Activated CD8-positive, alpha-beta T cell treated with anti-CD3 and anti-CD28 coated beads for 36 hours (primary cell): ENCODE measurements around the gene KCNMA1. TPM values are rescaled to one million over a fixed set of nuclear protein-coding genes. Genes with fewer than 3 reads are reported as not detected.

Experiments
- ATAC-seq: fragments of 200-7000 bp; cut with Tn5 transposase; one replicate; pipeline ENCODE4 v1.10.0; 2021; ENCODE audit warnings: mild to moderate bottlenecking, moderate library complexity
- CTCF ChIA-PET: fragments of 350-600 bp; sonication (Branson Sonifier 250); formaldehyde crosslinking; loops from one replicate; lab custom pipeline; 2021; ENCODE audit warnings: antibody characterized with exemption; lab: Charles Lee
- POLR2A ChIA-PET: fragments of 350-600 bp; sonication (Branson Sonifier 250); formaldehyde crosslinking; loops from one replicate; lab custom pipeline; 2021; ENCODE audit warnings: antibody characterized with exemption; lab: Charles Lee
- DNase-seq: peaks from one replicate; pipeline ENCODE4 v3.0.0-alpha.2; 2020
- H3K27ac Mint-ChIP-seq: one replicate; pipeline ENCODE4 v1.8.0; 2021; ENCODE audit warnings: mild to moderate bottlenecking, mixed read lengths
- H3K27me3 Mint-ChIP-seq: one replicate; pipeline ENCODE4 v1.8.0; 2021; ENCODE audit warnings: mixed read lengths
- H3K36me3 Mint-ChIP-seq: one replicate; pipeline ENCODE4 v1.8.0; 2021; ENCODE audit warnings: low read depth, mixed read lengths
- H3K4me1 Mint-ChIP-seq: one replicate; pipeline ENCODE4 v1.8.0; 2021; ENCODE audit warnings: low read depth, mixed read lengths
- H3K4me3 Mint-ChIP-seq: one replicate; pipeline ENCODE4 v1.8.0; 2021; ENCODE audit warnings: mild to moderate bottlenecking, moderate library complexity, mixed read lengths
- H3K9me3 Mint-ChIP-seq: one replicate; pipeline ENCODE4 v1.8.0; 2021; ENCODE audit warnings: mixed read lengths
- CTCF ChIP-seq: fragments of 200-600 bp; IDR thresholded peaks from one replicate; pipeline ENCODE4 v1.8.0; 2022; ENCODE audit warnings: antibody characterized with exemption, mild to moderate bottlenecking
- intact Hi-C: fragments of 100-400 bp; cut with micrococcal nuclease; formaldehyde crosslinking; loops from one replicate; pipeline ENCODE4 v1.10.0; 2022
- total RNA-seq, 2 experiments: library from RNA; stranded (reverse); gene quantifications; one replicate each; pipeline ENCODE4 v1.2.3, GENCODE V29; 2021

The KCNMA1 gene
- total RNA-seq, 2 experiments from 2014 or later, result 0.18 TPM; not detected in 1

- POLR2A ChIA-PET, result no interaction called here
- intact Hi-C loops, result no loop called here
Measured at GRCh38 chr10:77229704-77230103, 407.9 kb downstream of the KCNMA1 start.

GRCh38 chr10:77228559-77228958 lies 409.0 kb downstream of the KCNMA1 start:
- ChIA-PET POLR2A (no interaction called here), CTCF (no interaction called here)
- ATAC-seq (no peak), DNase-seq (no peak)
- intact Hi-C loops, result no loop called here
- H3K4me3 Mint-ChIP-seq, result no peak overlapping the region
- TF ChIP-seq CTCF, result no peak
- peaks cover 3% of the 10 kb centered on the region for H3K27me3 Mint-ChIP-seq
- peaks cover 10% of the 10 kb centered on the region for H3K4me1 Mint-ChIP-seq
- no peaks in the 10 kb centered on the region for H3K36me3 Mint-ChIP-seq
- peaks cover under 1% of the 10 kb centered on the region for H3K9me3 Mint-ChIP-seq
- H3K27ac Mint-ChIP-seq, result no peak overlapping the region

More at GRCh38 chr10:77229704-77230103, 407.9 kb downstream of the KCNMA1 start:
- Mint-ChIP-seq H3K4me1 (peaks cover 10% of the 10 kb centered on the region), H3K27me3 (peaks cover 2% of the 10 kb centered on the region), H3K27ac (no peak overlapping the region), H3K36me3 (no peaks in the 10 kb centered on the region), H3K9me3 (peaks cover 3% of the 10 kb centered on the region), H3K4me3 (no peak overlapping the region)
- CTCF ChIA-PET, result interaction anchor here (2.0 kb wide), 1 partner anchor 56 kb away, joined by 6 read pairs; no protein-coding TSS in a partner anchor
- ATAC-seq, result no peak
- TF ChIP-seq CTCF, result no peak
- no peak for DNase-seq

GRCh38 chr10:77226853-77227565 lies 410.6 kb downstream of the KCNMA1 start:
- ATAC-seq (no peak), DNase-seq (no peak)
- Mint-ChIP-seq H3K36me3 (no peaks in the 10 kb centered on the region), H3K4me3 (no peak overlapping the region), H3K27ac (no peak overlapping the region), H3K27me3 (peaks cover 8% of the 10 kb centered on the region), H3K9me3 (no peaks in the 10 kb centered on the region), H3K4me1 (peaks cover 10% of the 10 kb centered on the region)
- intact Hi-C loops, result no loop called here
- TF ChIP-seq CTCF, result no peak
- ChIA-PET POLR2A (interaction anchor here (0.9 to 1.1 kb wide), 2 partner anchors 15 to 17 kb away, joined by 3 read pairs; no protein-coding TSS in a partner anchor), CTCF (no interaction called here)

GRCh38 chr10:77226452-77226851 lies 411.2 kb downstream of the KCNMA1 start:
- Mint-ChIP-seq H3K9me3 (no peaks in the 10 kb centered on the region), H3K27ac (no peak overlapping the region), H3K4me3 (no peak overlapping the region), H3K27me3 (peaks cover 9% of the 10 kb centered on the region), H3K36me3 (no peaks in the 10 kb centered on the region), H3K4me1 (peaks cover 8% of the 10 kb centered on the region)
- POLR2A ChIA-PET, result interaction anchor here (0.9 to 1.1 kb wide), 2 partner anchors 14 to 18 kb away, joined by 3 read pairs; no protein-coding TSS in a partner anchor
- CTCF ChIA-PET, result no interaction called here
- TF ChIP-seq CTCF, result no peak
- ATAC-seq, result no peak
- intact Hi-C loops, result no loop called here
- no peak for DNase-seq

- Mint-ChIP-seq H3K27ac (no peak overlapping the region), H3K9me3 (no peaks in the 10 kb centered on the region), H3K36me3 (no peaks in the 10 kb centered on the region), H3K27me3 (peaks cover 9% of the 10 kb centered on the region), H3K4me1 (peaks cover 8% of the 10 kb centered on the region), H3K4me3 (no peak overlapping the region)
- no peak for ATAC-seq
- intact Hi-C loops, result no loop called here
- CTCF ChIA-PET, result no interaction called here
- POLR2A ChIA-PET, result no interaction called here
- TF ChIP-seq CTCF, result no peak
- DNase-seq, result no peak
Measured at GRCh38 chr10:77226020-77226419, 411.6 kb downstream of the KCNMA1 start.
